CD4-positive, alpha-beta T cell treated with Interleukin-6 at 100 ng/mL for 8 hours (primary cell): Measurements from ENCODE around the gene SPTLC2.
"Not testable (repeated sequence)": the region's sequence is repeated elsewhere in the genome, so short reads cannot be mapped to it uniquely, and the experiment has no call there.

Experiments
- DNase-seq: peaks from one replicate; pipeline ENCODE4 v3.0.0-alpha.2; 2020; ENCODE audit warnings: mixed read lengths, low spot score

Gene SPTLC2

GRCh38 chr14:77616454-77617229 lies at the start of gene SPTLC2:
Gene SPTLC2, minus strand, starts transcription at chr14:77616637. Its CDS starts 58 bp downstream, at chr14:77616579.
- peak; percentile 98 for DNase-seq

GRCh38 chr14:77663293-77663692 lies 46.9 kb upstream of the SPTLC2 start:
- DNase-seq = no peak

GRCh38 chr14:77661562-77661961 lies 45.1 kb upstream of the SPTLC2 start:
- not testable (repeated sequence) for DNase-seq

GRCh38 chr14:77660754-77661153 lies 44.3 kb upstream of the SPTLC2 start:
- DNase-seq = no peak

- DNase-seq = no peak
Measured at GRCh38 chr14:77659831-77660230, 43.4 kb upstream of the SPTLC2 start.

GRCh38 chr14:77657280-77657679 lies 40.8 kb upstream of the SPTLC2 start:
- DNase-seq = no peak

- DNase-seq = no peak
Measured at GRCh38 chr14:77654001-77654441, 37.6 kb upstream of the SPTLC2 start.

GRCh38 chr14:77649326-77649725 lies 32.9 kb upstream of the SPTLC2 start:
- no peak for DNase-seq

- no peak for DNase-seq
Measured at GRCh38 chr14:77648520-77649200, 32.2 kb upstream of the SPTLC2 start.

GRCh38 chr14:77647853-77648252 lies 31.4 kb upstream of the SPTLC2 start:
- no peak for DNase-seq

- no peak for DNase-seq
Measured at GRCh38 chr14:77646907-77647306, 30.5 kb upstream of the SPTLC2 start.

- DNase-seq = no peak
Measured at GRCh38 chr14:77645520-77646230, 29.2 kb upstream of the SPTLC2 start.

- no peak for DNase-seq
Measured at GRCh38 chr14:77642407-77642806, 26.0 kb upstream of the SPTLC2 start.

GRCh38 chr14:77641534-77642341 lies 25.3 kb upstream of the SPTLC2 start:
- DNase-seq = peak; percentile 68

GRCh38 chr14:77640756-77641533 lies 24.5 kb upstream of the SPTLC2 start:
- DNase-seq = no peak

- no peak for DNase-seq
Measured at GRCh38 chr14:77638771-77639171, 22.3 kb upstream of the SPTLC2 start.

GRCh38 chr14:77635869-77636268 lies 19.4 kb upstream of the SPTLC2 start:
- not testable (repeated sequence) for DNase-seq

GRCh38 chr14:77635466-77635865 lies 19.0 kb upstream of the SPTLC2 start:
- not testable (repeated sequence) for DNase-seq

GRCh38 chr14:77630111-77630510 lies 13.7 kb upstream of the SPTLC2 start:
- no peak for DNase-seq

GRCh38 chr14:77625360-77625759 lies 8.9 kb upstream of the SPTLC2 start:
- no peak for DNase-seq

GRCh38 chr14:77623201-77623600 lies 6.8 kb upstream of the SPTLC2 start:
- DNase-seq = no peak
